EL (cell line): ENCODE measurements around the gene ESRP2.

ENCODE experiments used
- DNase-seq: peaks from one replicate; pipeline ENCODE4 v3.0.0-alpha.2; 2016

ESRP2 gene

DNA sequence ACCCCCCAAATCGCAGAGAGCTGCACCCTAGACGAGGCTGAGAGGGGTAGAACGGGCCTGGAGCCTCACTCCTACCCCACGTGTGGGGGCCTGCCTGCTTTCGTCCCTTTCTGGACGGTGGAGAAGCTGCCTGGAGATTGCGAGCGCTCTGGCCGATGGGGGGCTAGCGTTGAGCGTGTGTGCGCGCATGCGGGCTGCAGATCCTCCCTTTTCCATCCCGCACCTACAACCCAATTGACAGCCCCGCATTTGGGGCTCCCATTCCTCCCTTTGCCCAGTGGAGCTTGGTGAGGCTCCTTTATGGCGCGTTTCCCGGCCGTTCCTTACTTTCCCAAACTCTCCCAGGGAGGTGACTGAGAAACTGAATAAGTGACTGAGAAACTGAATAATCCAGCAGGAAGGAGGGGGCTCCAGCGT, 907 bp upstream of the ESRP2 start:
- DNase-seq: no peak

DNA sequence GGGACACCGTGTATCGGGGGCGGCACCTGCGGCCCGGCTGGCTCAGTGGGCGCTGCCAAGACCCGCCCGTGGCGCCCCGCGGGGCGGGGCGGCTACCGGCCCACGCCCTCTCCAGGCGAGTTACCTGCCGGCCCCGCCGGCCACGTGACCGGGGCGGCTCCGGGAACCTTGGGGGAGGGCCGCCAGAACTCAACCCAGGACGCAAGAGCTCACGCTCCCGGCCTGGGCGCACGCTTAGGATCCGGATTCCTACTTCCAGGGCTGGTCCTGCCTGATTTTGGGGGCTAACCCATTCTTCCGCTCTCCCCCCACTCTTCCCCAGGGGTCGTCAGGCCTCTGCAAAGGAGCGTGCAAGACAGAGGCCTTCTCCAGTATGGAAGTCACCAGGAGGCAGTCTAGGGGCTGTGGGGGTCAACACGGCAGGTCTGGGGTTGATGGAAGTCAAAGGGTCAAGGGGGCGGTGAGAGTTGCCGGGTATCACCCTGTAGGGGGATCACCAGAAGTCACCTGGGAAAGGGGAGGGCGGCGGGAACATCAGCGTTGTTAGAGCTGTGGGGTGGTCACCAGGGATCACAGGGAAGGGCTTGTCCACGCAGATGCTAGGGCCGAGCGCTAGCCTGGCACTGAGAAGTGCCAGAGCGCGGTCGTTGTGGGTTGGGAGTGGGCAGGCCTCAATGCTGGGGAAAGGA, 354 bp upstream of the ESRP2 start:
- DNase-seq: no peak

DNA sequence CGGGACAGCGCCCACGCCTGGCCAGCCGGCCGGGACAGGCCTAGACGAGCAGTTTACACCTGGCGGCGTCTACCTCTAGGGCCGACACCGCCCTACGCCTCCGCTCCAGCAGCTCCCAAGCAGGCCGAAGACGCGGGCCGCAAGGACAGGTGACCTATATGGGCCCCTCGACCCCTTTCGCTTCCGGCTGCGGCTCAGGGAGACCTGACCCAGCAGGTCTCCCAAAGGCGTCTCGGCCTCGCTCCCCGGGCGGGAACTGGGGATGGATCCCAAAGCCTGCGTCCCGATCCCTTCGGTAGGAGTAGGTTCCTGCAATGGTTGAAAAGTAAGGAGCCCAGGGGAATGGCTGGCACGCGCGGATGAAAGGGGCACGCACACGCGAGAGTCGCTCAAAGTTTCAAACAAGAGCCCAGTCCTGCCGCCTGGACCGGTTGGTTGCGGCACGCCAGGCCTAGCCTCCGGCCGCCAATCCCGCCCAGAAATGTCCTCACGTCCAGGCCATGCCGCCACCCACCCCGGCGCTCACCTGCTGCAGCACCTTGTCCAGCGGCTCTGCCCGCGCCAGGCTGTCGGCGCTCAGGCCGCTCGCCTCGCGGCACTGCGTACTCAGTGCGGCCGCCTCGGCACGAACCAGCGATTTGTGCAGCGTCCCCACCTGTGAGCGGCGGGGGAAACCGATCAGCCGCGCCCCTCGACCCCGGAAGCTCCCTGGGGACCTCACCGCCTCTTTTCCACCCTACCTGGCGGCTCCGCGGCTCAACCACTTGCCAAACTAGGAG, 630 bp downstream of the ESRP2 start:
- no peak for DNase-seq

- DNase-seq: no peak
These were observed 1.5 kb downstream of the ESRP2 start for GRCh38 chr16:68234188-68235107.

GRCh38 chr16:68233835-68234187, 2.1 kb downstream of the ESRP2 start:
- no peak for DNase-seq

GRCh38 chr16:68233085-68233834, 2.7 kb downstream of the ESRP2 start:
- DNase-seq: no peak

- no peak for DNase-seq
These were observed 3.6 kb downstream of the ESRP2 start for GRCh38 chr16:68232335-68232734.

DNA sequence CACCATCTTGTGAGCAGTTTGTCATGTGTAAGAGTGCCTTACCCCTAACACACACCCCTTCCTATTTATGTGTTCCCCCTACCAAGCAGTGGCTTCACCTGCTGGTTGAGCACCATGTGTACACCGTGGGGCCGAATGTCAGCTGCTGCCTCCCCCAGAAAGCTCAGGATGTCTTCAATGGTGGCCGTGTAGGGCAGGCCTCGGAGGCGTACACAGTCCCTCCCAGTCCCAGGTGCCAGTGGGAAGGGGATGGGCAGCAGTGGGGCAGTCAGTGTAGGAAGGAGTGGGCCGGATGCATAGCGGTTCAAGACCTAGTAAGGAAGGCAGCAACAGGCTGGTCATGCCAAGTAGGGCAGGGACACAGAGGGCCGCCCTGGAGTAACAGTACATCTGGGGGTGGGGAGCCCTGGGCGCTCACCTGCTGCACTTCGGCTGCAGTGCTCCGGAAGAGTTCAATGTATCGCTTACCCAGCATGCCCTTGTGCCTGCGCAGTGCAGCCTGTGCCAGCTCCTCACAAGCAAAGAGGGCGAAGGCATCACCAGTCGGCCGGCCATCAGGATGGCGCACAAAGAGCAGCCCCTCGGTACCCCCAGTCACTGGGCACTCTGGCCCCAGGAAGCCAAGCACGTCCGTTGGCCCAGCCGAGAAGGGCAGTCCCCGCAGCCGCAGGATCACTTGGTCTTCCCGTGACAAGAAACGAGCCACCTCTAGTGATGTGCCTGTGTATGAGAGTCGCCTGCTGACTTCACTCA, 4.4 kb downstream of the ESRP2 start:
- DNase-seq: no peak

DNA sequence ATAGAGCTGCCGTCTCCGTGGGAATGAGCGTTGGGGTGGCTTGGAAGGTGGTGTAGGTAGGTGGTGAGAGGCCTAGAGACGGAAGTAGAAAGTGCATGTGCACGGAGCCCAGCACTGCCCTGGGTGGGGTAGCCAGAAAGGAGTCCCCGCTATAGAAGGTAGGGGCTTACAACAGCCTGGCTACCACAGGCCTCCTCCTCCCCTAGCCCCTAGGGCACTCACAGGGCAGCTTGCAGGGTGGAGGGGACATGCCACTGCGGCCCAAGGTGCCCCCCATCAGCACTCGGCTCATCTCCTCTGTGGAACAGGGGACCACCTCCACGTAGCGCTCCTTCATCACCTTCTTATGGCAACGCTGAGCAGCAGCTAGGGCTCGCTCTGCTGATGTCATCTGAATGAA, 5.0 kb downstream of the ESRP2 start:
- DNase-seq: no peak

DNA sequence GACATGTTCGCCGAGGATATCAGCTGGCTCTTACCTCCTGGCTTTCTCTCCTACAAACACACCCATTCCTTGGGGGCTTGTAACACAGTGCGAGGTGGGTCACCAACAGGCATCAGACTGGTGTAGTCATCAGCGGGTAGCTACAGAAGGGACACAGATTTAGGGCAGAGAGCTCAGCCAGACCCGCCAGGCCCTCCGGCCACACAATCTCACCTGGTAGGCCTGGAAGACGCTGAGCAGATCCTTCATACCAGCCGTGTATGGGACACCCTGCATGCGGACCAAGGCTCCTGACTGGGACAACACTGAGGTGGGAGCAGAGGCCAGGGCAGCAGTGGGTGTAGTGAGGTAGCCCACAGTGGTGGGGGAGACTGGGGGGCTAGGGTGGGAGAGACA, 5.8 kb downstream of the ESRP2 start:
- no peak for DNase-seq

DNA sequence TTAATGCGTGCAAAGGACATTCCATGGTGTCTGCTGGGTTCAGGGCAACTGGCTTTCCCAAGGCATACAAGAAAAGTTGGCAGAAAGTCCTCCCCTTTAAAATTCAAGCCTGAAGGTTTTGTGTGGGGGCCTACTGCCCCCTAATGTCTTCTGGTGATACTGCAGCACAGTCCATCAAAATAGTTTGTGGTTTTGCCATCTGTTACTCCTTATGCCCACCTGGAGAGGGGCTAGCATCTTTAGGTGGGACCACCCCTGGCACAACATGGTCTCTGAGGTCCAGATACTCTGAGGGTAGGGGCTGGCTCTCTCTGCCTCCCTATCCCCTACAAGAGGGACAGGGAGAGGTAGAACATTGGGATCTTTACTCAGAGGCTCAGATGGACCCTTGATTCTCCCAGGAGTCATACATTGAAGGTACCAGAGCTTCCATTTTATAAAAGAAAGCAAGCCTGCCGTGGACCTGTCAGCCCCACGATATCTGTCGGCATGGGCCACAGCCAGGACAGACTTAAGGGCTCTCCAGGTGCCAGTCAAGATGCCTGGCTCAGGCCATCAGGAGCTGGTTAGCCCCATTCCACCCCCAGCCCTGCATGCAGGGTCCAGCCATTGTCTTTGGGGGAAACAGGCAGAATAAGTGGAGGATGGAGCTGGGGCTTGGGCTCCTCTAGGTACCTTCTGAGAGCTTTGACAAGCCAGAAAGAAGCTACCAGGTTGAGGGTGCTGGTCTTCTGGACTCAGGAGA, 6.3 kb downstream of the ESRP2 start:
- peak; percentile 71 for DNase-seq

DNA sequence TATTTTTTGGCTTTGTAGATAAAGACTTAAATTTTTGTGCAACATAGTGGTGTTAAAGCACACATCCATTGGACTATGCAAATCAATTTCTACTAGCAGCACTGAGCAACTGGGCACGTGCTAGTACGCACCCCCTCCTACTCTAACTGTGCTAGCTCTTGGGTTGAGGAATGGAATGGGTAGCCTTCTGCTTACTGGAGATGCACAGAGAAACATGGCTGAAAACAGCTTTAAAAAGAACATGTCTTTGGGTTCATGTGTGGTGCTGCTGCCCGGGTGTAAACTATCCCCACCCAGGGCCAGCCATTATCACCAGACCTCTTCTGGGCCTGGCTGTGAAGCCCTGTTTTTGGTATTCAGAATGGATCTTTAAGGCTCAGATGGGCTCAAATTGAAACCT, 7.3 kb downstream of the ESRP2 start:
- DNase-seq: no peak

DNA sequence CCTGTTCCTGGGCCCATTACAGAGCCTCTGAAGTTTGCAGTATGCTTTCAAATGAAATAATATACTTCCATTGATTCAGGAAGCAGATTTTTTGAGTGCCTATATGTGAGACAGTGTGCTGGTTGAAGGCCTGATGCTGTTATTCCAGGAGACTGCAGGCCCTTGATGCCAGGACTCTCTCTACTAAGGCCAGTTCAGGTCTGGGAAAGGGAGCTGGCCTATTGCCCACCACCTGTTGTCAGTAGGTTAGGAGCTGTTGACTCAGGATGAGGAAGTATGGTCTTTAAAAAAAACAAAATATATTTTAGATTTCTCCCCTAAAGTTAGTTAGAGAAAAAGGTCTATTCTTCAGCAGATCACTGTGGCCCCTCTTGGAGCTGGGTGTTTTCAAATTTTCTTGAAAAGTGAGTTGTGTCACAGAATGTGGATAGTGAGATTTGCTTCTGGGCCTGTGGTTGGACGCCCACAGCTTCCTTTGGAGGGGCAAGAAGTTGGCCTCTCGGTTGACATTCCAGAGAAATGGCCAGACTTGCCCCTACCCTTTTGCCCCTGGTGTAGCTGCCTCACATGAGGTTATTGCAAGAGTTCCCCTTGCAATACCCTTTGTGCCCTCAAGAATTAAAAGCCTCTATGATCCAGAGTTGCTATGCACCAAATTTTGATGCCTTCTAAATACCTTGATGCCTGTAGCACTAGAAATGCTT, 7.9 kb downstream of the ESRP2 start:
- DNase-seq: no peak

GRCh38 chr16:68227183-68227793, 8.6 kb downstream of the ESRP2 start:
- DNase-seq: no peak

DNA sequence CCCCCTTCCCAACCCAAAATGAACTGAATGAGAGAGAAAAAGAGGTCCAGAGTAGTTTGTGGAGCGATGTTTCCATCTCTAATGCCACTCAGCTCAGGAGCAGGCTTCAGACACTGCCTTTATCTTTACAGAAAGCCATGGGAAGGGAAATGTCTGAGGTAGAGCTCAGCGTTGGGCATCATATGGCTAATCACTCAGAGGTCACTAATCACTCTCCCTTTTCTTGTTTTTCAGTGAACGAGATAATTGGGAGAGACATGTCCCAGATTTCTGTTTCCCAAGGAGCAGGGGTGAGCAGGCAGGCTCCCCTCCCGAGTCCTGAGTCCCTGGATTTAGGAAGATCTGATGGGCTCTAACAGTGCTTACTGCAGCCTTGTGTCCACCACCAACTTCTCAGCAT, 9.8 kb downstream of the ESRP2 start:
- DNase-seq: no peak

- no peak for DNase-seq
These were observed 12.9 kb downstream of the ESRP2 start for GRCh38 chr16:68223072-68223471.

DNA sequence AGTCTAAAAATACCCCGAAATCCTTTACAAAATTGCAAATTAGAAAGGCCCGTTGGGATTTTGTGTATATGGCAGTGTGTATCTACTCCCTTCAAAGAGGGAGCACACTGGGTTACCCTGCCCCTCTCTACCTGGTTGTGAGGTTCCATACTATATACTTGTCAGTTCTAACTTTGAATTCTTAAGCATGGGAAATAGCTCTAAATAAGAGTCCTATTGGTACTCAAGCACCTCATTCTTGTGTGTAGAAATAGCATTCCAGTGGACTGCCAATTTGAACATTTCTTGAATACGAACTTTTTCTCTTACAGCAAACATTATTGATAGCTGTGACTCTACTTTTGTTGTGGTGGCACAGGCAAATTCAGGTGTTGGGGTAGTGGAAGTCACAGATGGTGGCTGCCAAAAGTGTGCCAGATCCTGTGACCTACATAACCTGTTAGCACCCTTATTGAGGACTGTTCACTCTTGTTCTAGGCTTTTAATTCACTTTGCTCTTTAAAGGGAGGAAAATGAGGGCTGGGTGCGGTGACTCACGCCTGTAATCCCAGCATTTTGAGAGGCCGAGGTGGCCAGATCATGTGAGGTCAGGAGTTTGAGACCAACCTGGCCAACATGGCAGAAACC, 16.1 kb downstream of the ESRP2 start:
- DNase-seq: no peak

GRCh38 chr16:68217506-68217905, 18.4 kb downstream of the ESRP2 start:
- DNase-seq: no peak

GRCh38 chr16:68216240-68216639, 19.7 kb downstream of the ESRP2 start:
- DNase-seq: no peak

- DNase-seq: no peak
These were observed 20.6 kb downstream of the ESRP2 start for GRCh38 chr16:68215302-68215701.
